Right lobe of liver (tissue), 6 donors: ENCODE data around the gene UBE2F. TPM values are rescaled to one million over a fixed set of nuclear protein-coding genes. Genes with fewer than 3 reads are reported as not detected.

Source experiments
- ATAC-seq, 4 donors: fragments of 200-7000 bp; cut with Tn5 transposase; one replicate each; pipeline ENCODE4 v1.9.1; 2020; ENCODE audit warnings: mild to moderate bottlenecking in 4 of 4, moderate library complexity in 4 of 4
- DNase-seq, 3 donors: peaks; one replicate each; pipeline ENCODE4 v3.0.0-alpha.2; 2020
- H3K27ac ChIP-seq, 3 donors: fragments of 200-600 bp; one replicate each; pipeline ENCODE4 v1.8.0; 2022
- H3K27me3 ChIP-seq, 2 donors: fragments of 200-600 bp; one replicate each; pipeline ENCODE4 v1.8.0; 2022
- H3K36me3 ChIP-seq, 4 donors: fragments of 200-600 bp; sonication (generic) in 1 of 4; one replicate each; pipeline versions ENCODE4 v1.5.1 to v1.8.0; 2017 to 2022; ENCODE audit warnings: control low read depth in 1 of 4
- H3K4me1 ChIP-seq, 4 donors: fragments of 200-600 bp; sonication (generic) in 1 of 4; one replicate each; pipeline versions ENCODE4 v1.5.1 to v1.8.0; 2017 to 2022; ENCODE audit warnings: control low read depth in 1 of 4
- H3K4me3 ChIP-seq, 3 donors: fragments of 200-600 bp; one replicate each; pipeline ENCODE4 v1.8.0; 2022
- H3K9me3 ChIP-seq, 4 donors: fragments of 200-600 bp; sonication (generic) in 1 of 4; one replicate each; pipeline versions ENCODE4 v1.5.1 to v1.8.0; 2017 to 2022; ENCODE audit warnings: control low read depth in 1 of 4
- POLR2A ChIP-seq: fragments of 450-650 bp; IDR thresholded peaks from one replicate; pipeline ENCODE4 v1.6.1; 2017; ENCODE audit warnings: antibody characterized with exemption, mild to moderate bottlenecking
- WGBS: methylation state at CpG from one replicate; pipeline ENCODE4 v1.1.6; 2018; ENCODE audit warnings: low coverage, low lambda C conversion rate; ENCODE audit not compliant: insufficient coverage; ENCODE audit errors: missing lambda C conversion rate; 5-methylcytosine and 5-hydroxymethylcytosine counted together
- intact Hi-C, 2 donors: fragments of 100-400 bp; cut with DNase I; formaldehyde crosslinking; loops; one replicate each; pipeline versions ENCODE4 v1.11.2 to v1.14.1; 2022
- total RNA-seq, 6 experiments: library from RNA; depleted of rRNA in 2 of 6; stranded (reverse); fragments of >200 nt in 2 of 6; fragmentation: NEBNext Ultra II Directional in 3 of 6; extraction: Animal tissue kit (Norgen Biotek cat#: 25700) in 3 of 6; gene quantifications; one replicate each; pipeline versions ENCODE4 v1.1.0 to v1.2.4, GENCODE V29; 2016 to 2023
- TF ChIP-seq, protein P1 (sequence below), 4 donors: fragments of 200-600 bp in 3 of 4; fragments of 450-650 bp in 1 of 4; IDR thresholded peaks; one replicate each; pipeline versions ENCODE4 v1.5.1 to v1.8.0; 2016 to 2022; ENCODE audit warnings: antibody characterized with exemption in 4 of 4, mild to moderate bottlenecking in 2 of 4
- donor health status: DM: no; HTN: yes; CAD: no.
- donor health status: DM: no; HTN: no; CAD: no.
- donor health status: DM: no; HTN: no; CAD: no.
- donor health status: DM: no; HTN: yes; CAD: no.
- donor health status: DM: no; HTN: yes; CAD: no.

UBE2F gene
- total RNA-seq, 6 experiments from 2014 or later = 23.3 to 44.9 (median 28.3) TPM

- Histone ChIP-seq H3K27ac (no peak overlapping the region), H3K4me1 (peaks cover 0 to 25% (median 6%) of the 10 kb centered on the region in 4 donors), H3K9me3 (no peaks in the 10 kb centered on the region), H3K27me3 (no peaks in the 10 kb centered on the region), H3K4me3 (no peak overlapping the region), H3K36me3 (peaks cover 0 to 38% (median 14%) of the 10 kb centered on the region in 4 donors)
- no peak for DNase-seq
- ATAC-seq = no peak
- 88% methylated on average over 4 of the region's 5 CpGs for WGBS
- TF ChIP-seq, protein P1, sequence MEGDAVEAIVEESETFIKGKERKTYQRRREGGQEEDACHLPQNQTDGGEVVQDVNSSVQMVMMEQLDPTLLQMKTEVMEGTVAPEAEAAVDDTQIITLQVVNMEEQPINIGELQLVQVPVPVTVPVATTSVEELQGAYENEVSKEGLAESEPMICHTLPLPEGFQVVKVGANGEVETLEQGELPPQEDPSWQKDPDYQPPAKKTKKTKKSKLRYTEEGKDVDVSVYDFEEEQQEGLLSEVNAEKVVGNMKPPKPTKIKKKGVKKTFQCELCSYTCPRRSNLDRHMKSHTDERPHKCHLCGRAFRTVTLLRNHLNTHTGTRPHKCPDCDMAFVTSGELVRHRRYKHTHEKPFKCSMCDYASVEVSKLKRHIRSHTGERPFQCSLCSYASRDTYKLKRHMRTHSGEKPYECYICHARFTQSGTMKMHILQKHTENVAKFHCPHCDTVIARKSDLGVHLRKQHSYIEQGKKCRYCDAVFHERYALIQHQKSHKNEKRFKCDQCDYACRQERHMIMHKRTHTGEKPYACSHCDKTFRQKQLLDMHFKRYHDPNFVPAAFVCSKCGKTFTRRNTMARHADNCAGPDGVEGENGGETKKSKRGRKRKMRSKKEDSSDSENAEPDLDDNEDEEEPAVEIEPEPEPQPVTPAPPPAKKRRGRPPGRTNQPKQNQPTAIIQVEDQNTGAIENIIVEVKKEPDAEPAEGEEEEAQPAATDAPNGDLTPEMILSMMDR (IDR thresholded peaks at IDR 0.05) = no peak
- TF ChIP-seq POLR2A = no peak
- intact Hi-C loops = no loop called here
These were observed 117.1 kb downstream of the UBE2F start for GRCh38 chr2:238083919-238084318.

DNA sequence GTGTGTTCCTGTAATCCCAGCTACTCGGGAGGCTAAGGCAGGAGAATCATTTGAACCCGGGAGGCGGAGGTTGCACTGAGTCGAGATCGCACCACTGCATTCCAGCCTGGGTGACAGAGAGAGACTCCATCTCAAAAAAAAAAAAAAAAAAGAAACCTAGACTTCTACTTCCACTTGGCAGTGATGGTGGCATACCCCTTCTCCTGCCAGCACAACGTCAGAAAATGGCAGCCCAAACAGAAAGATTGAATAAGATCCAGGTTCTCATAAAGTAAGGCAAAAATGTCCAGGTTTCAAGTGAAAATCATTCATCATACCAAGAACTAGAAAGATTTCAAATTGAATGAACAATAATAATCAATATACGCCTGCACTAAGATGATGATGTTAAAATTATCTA lies 117.9 kb downstream of the UBE2F start:
- Histone ChIP-seq H3K27me3 (no peaks in the 10 kb centered on the region), H3K36me3 (peaks cover 0 to 38% (median 14%) of the 10 kb centered on the region in 4 donors), H3K27ac (no peak overlapping the region), H3K4me1 (peaks cover 0 to 19% (median 3%) of the 10 kb centered on the region in 4 donors), H3K9me3 (no peaks in the 10 kb centered on the region), H3K4me3 (no peak overlapping the region)
- intact Hi-C loops = no loop called here
- 85% methylated on average over 5 of the region's 7 CpGs for WGBS
- TF ChIP-seq, protein P1 (IDR thresholded peaks at IDR 0.05) = no peak
- DNase-seq (no peak), ATAC-seq (no peak)

DNA sequence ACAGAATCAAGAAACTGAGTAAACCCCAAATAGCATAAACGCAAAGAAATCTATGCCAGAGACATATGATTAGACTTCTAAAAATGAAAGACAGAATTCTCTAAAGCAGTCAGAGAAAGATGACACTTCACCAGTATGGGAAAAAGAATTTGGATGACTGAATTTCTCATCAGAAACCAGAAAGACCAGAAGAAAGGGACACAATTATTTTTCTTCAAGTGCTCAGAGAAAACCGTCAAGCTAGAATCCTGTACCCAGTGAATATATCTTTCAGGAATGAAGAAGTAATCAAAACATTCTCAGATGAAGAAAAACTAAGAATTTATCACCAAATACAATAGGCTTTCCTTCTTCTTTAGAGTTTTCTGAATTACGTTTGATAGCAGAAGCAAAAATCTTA lies 119.1 kb downstream of the UBE2F start:
- Histone ChIP-seq H3K9me3 (no peaks in the 10 kb centered on the region), H3K4me3 (no peak overlapping the region), H3K36me3 (peaks cover 0 to 38% (median 14%) of the 10 kb centered on the region in 4 donors), H3K27me3 (no peaks in the 10 kb centered on the region), H3K27ac (no peak overlapping the region), H3K4me1 (peaks cover 0 to 10% (median 0%) of the 10 kb centered on the region in 4 donors)
- WGBS = 100% methylated on average over 3 of the region's 3 CpGs
- DNase-seq = no peak
- TF ChIP-seq POLR2A = no peak
- TF ChIP-seq, protein P1 (IDR thresholded peaks at IDR 0.05) = no peak
- intact Hi-C loops = no loop called here
- ATAC-seq = no peak

- Histone ChIP-seq H3K27ac (no peak overlapping the region), H3K27me3 (no peaks in the 10 kb centered on the region), H3K9me3 (no peaks in the 10 kb centered on the region), H3K4me3 (no peak overlapping the region), H3K4me1 (no peaks in the 10 kb centered on the region), H3K36me3 (peaks cover 0 to 32% (median 13%) of the 10 kb centered on the region in 4 donors)
- intact Hi-C loops = no loop called here
- no peak for DNase-seq
- TF ChIP-seq POLR2A = no peak
- TF ChIP-seq, protein P1 (IDR thresholded peaks at IDR 0.05) = no peak
- peak in 1 of 4 donors; percentile 22 for ATAC-seq
- WGBS = 47% methylated on average over 2 of the region's 2 CpGs
These were observed 120.4 kb downstream of the UBE2F start for GRCh38 chr2:238087211-238087610.

DNA sequence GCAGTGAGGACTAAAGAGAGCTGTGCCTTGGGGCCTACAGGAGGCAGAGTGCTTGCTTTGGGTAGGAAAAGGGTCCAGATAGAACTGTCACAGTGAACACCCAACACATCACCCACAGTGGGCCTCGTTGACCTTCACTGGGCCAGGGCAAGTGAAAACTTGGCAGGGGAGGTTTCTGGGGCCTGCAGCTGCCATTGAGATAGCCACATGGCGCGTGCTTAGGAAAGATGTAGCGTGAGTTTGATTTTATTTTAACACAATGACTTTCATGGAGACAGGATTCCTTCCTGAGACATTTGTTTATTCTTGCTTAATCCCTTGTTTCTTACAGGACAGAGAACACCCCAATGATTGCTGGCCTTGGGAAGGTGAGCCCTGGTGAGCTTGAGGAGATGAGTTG lies 124.1 kb downstream of the UBE2F start:
- Histone ChIP-seq H3K4me1 (no peaks in the 10 kb centered on the region), H3K27me3 (no peaks in the 10 kb centered on the region), H3K9me3 (no peaks in the 10 kb centered on the region), H3K27ac (no peak overlapping the region), H3K4me3 (no peak overlapping the region), H3K36me3 (peaks cover 0 to 5% (median 2%) of the 10 kb centered on the region in 4 donors)
- WGBS = 60% methylated on average over 1 of the region's 4 CpGs
- DNase-seq = peak in 1 of 3 donors; percentile 18
- TF ChIP-seq POLR2A = no peak
- TF ChIP-seq, protein P1 (IDR thresholded peaks at IDR 0.05) = no peak
- ATAC-seq = no peak
- intact Hi-C loops = no loop called here
